ENCODE measurements around the gene FOXD1. TPM values are rescaled to one million over a fixed set of nuclear protein-coding genes. Genes with fewer than 3 reads are reported as not detected.
"Not testable (repeated sequence)": the region's sequence is repeated elsewhere in the genome, so short reads cannot be mapped to it uniquely, and the experiment has no call there.

FOXD1 gene
- total and polyA plus RNA-seq, 12 donors: 1.1 to 6.5 (median 2.1) TPM

DNA sequence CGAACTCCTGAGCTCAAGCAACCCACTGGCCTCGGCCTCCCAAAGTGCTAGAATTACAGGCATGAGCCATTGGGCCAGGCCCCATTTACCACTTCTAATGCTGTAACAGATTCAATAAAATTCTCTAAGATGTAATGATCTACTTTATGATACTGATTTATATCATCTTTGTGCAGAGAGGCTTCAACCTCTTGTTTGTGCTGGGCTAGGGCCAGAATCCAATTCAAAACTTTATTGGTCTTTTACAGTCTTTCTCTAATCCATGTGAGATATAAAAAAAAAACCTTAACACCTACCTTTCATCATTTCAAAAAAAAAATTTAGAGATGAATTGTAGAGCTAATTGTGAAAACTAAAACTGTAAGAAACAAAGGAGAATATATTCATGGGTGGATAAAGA lies 41.5 kb upstream of the FOXD1 start:
- Histone ChIP-seq H3K36me3 (replicated peaks in 1 of 2) (no peaks in the 10 kb centered on the region), H3K27ac (no peak overlapping the region), H3K27me3 (no peaks in the 10 kb centered on the region), H3K9me3 (replicated peaks in 1 of 3) (no peaks in the 10 kb centered on the region), H3K4me1 (replicated peaks in 1 of 2) (no peaks in the 10 kb centered on the region), H3K4me3 (no peak overlapping the region)
- 65 to 92% (median 86%) methylated on average over 2 of the region's 2 CpGs for WGBS, 4 donors
- no peak for DNase-seq
- TF ChIP-seq POLR2A (IDR thresholded peaks at IDR 0.05): no peak
- TF ChIP-seq, protein P1, sequence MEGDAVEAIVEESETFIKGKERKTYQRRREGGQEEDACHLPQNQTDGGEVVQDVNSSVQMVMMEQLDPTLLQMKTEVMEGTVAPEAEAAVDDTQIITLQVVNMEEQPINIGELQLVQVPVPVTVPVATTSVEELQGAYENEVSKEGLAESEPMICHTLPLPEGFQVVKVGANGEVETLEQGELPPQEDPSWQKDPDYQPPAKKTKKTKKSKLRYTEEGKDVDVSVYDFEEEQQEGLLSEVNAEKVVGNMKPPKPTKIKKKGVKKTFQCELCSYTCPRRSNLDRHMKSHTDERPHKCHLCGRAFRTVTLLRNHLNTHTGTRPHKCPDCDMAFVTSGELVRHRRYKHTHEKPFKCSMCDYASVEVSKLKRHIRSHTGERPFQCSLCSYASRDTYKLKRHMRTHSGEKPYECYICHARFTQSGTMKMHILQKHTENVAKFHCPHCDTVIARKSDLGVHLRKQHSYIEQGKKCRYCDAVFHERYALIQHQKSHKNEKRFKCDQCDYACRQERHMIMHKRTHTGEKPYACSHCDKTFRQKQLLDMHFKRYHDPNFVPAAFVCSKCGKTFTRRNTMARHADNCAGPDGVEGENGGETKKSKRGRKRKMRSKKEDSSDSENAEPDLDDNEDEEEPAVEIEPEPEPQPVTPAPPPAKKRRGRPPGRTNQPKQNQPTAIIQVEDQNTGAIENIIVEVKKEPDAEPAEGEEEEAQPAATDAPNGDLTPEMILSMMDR (IDR thresholded peaks at IDR 0.05): no peak
- intact Hi-C loops (cut with DNase I): no loop called here

DNA sequence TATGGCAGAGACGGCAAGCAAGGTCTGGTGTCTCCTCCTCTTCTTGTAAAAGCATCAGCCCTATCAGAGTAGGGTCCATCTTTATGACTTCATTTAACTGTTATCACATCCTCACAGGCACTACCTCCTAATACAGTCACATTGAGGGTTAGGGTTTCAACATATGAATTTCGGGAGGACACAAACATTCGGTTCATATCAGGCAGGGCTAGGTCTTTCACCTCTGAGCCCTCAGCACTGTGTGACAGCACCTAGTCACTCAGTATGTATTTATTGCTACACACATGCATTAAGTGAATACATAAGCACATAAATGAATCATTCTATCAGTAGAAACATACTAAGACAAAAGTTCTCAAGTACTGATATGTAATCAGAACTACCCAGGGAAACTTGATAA lies 40.2 kb upstream of the FOXD1 start:
- TF ChIP-seq POLR2A (IDR thresholded peaks at IDR 0.05): no peak
- DNase-seq: no peak
- no peak overlapping the region for H3K4me3 ChIP-seq
- H3K9me3 ChIP-seq (replicated peaks in 1 of 3): no peaks in the 10 kb centered on the region
- H3K4me1 ChIP-seq (replicated peaks in 1 of 2): no peaks in the 10 kb centered on the region
- intact Hi-C loops (cut with DNase I): no loop called here
- no peaks in the 10 kb centered on the region for H3K36me3 ChIP-seq (replicated peaks in 1 of 2)
- no peak overlapping the region for H3K27ac ChIP-seq
- WGBS, 4 donors: 65 to 76% (median 70%) methylated on average over 3 of the region's 3 CpGs
- H3K27me3 ChIP-seq: no peaks in the 10 kb centered on the region

DNA sequence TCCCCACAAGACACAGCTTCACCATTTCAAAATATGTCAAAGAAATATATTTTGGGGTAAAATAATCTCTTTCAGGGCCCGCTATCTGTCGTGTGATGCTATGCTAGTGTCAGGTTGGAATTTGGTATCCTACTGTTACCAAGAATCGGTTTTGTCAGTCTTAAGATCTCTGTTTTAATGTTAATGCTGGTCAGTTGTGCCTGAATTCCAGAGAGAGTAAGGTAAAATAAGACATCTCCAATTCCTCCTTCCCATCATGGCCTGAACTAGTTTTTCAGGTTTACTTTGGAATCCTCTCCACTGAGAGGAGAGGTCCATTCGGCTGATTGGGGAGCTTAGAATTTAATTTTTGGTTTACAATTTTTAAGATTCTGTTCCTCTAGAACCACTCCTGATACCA lies 39.2 kb upstream of the FOXD1 start:
- H3K27me3 ChIP-seq: no peaks in the 10 kb centered on the region
- DNase-seq: no peak
- WGBS, 4 donors: 77 to 86% (median 80%) methylated on average over 4 of the region's 4 CpGs
- no peak overlapping the region for H3K27ac ChIP-seq
- H3K9me3 ChIP-seq (replicated peaks in 1 of 3): no peaks in the 10 kb centered on the region
- H3K36me3 ChIP-seq (replicated peaks in 1 of 2): no peaks in the 10 kb centered on the region
- intact Hi-C loops (cut with DNase I): no loop called here
- TF ChIP-seq POLR2A (IDR thresholded peaks at IDR 0.05): no peak
- TF ChIP-seq, protein P1 (IDR thresholded peaks at IDR 0.05): no peak
- H3K4me1 ChIP-seq (replicated peaks in 1 of 2): no peaks in the 10 kb centered on the region
- H3K4me3 ChIP-seq: no peak overlapping the region

DNA sequence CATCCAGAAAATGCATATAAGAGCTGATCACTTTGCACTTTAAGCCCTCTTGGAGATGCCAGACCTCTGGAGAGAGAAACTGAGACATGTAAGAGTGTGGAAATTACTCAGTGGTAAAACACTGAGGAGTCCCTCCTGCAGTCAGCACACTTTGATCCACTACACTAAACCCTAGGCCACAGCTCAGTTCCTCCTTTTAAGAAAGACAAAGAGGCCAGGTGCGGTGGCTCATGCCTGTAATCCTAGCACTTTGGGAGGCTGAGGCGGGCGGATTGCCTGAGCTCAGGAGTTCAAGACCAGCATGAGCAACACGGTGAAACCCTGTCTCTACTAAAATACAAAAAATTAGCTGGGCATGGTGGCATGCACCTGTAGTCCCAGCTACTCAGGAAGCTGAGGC lies 38.7 kb upstream of the FOXD1 start:
- H3K27me3 ChIP-seq; H3K36me3 ChIP-seq (replicated peaks in 1 of 2); intact Hi-C loops (cut with DNase I); H3K9me3 ChIP-seq (replicated peaks in 1 of 3); H3K27ac ChIP-seq; H3K4me3 ChIP-seq; H3K4me1 ChIP-seq (replicated peaks in 1 of 2); DNase-seq: not testable (repeated sequence)
- WGBS, 4 donors: 60 to 80% (median 64%) methylated on average over 4 of the region's 4 CpGs

DNA sequence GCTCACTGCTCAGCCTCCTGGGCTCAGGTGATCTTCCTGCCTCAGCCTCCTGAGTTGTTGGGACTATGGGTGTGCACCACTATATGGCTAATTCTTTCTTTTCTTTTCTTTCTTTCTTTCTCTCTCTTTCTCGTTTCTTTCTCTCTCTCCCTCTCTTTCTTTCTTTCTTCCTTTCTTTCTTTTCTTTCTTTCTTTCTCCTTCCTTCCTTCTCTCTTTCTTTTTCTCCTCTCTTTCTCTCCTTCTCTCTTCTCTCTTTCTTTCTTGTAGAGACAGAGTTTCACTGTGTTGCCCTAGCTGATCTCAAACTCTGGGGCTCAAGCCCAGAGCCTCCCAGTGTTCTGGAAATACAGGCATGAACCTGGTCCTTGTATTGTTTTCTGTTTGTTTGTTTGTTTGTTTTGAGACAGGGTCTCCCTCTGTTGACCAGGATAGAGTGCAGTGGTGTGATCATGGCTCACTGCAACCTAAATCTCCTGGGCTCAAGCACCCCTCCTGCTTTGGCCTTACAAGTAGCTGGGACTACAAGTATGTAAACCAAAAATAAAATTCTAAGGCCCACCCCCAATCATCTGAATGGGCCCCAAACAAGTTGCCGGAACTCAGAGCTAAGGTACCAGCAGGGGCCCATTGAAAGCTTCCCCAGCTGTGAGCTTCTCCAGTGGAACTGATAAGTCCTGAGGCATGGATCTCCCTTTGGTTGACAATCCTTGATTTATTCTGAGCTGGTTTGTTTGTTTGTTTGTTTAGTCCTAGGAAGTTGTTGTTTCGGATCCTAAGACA lies 37.7 kb upstream of the FOXD1 start:
- WGBS, 4 donors: 59 to 79% (median 66%) methylated on average over 3 of the region's 3 CpGs
- Histone ChIP-seq H3K4me3 (no peak overlapping the region), H3K36me3 (replicated peaks in 1 of 2) (no peaks in the 10 kb centered on the region), H3K9me3 (replicated peaks in 1 of 3) (no peaks in the 10 kb centered on the region), H3K4me1 (replicated peaks in 1 of 2) (no peaks in the 10 kb centered on the region), H3K27me3 (no peaks in the 10 kb centered on the region), H3K27ac (no peak overlapping the region)
- intact Hi-C loops (cut with DNase I): no loop called here
- TF ChIP-seq, protein P1 (IDR thresholded peaks at IDR 0.05): no peak
- TF ChIP-seq POLR2A (IDR thresholded peaks at IDR 0.05): no peak
- DNase-seq: no peak
